ENCODE measurements around the gene DNMT3A. TPM values are rescaled to one million over a fixed set of nuclear protein-coding genes. Genes with fewer than 3 reads are reported as not detected.

The DNMT3A gene
- total and polyA plus RNA-seq, 2 experiments from 2014 or later: 47.2 to 80.4 TPM

DNA sequence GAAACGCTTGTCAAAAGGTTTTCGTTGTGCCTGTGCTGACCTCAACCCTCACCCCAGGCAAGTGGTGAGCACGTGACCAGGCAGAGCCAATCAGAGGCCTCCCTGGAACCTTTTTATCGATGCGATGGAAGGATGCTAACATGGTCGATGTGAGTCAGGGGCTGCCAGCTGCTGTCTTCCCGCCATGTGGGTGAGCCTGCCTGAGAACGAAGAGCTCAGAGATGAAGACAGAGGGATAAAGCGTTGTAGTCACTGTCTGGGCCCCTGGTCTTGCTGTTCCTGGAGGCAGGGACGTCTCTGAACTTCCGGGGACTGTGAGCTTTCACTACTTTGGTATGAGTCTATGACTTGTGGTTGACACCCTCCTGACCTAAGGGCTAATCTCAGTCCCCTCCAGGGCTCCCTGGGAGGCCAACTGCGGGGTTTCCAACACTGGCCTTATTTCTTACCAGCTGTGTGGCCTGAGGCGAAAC lies 18.6 kb downstream of the DNMT3A start:
- Histone ChIP-seq H3K4me1 (ENCODE audit: insufficient read depth) (peaks cover 6% of the 10 kb centered on the region; the same call in 1 of the 2 replicates), H3K27me3 (ENCODE audit: insufficient read depth) (no peaks in the 10 kb centered on the region), H4K20me1 (replicated peaks; ENCODE audit: insufficient read depth) (no peaks in the 10 kb centered on the region), H3K9me2 (ENCODE audit: insufficient read depth) (no peaks in the 10 kb centered on the region), H3K27ac (ENCODE audit: low read depth) (no peak overlapping the region), H2AFZ (no peak overlapping the region), H3K79me2 (replicated peaks; ENCODE audit: insufficient read depth) (no peaks in the 10 kb centered on the region), H3K4me3 (no peak overlapping the region), H3K4me2 (no peak overlapping the region), H3F3A (replicated peaks; ENCODE audit: low read depth) (0 out of 2 replicates have a peak, but pooled peaks cover 8% of the 10 kb centered on the region), H3K36me3 (ENCODE audit: insufficient read depth) (no peaks in the 10 kb centered on the region)
- H3K36me3 Mint-ChIP-seq (ENCODE audit: low read depth): peaks cover 11% of the 10 kb centered on the region
- peak; percentile 77 for DNase-seq (ENCODE audit: low spot score)
- H3K4me1 Mint-ChIP-seq: peaks cover 16% of the 10 kb centered on the region
- peak; percentile 93 for ATAC-seq
- peaks cover 13% of the 10 kb centered on the region; the same call in 2 of the 3 replicates for H3K9me3 Mint-ChIP-seq
- TF ChIP-seq EZH2phosphoT487 (IDR thresholded peaks at IDR 0.05; ENCODE audit: unreplicated experiment) (no peak), NANOG (IDR thresholded peaks at IDR 0.05; ENCODE audit: borderline replicate concordance) (no peak)
- TF ChIP-seq, protein P1, sequence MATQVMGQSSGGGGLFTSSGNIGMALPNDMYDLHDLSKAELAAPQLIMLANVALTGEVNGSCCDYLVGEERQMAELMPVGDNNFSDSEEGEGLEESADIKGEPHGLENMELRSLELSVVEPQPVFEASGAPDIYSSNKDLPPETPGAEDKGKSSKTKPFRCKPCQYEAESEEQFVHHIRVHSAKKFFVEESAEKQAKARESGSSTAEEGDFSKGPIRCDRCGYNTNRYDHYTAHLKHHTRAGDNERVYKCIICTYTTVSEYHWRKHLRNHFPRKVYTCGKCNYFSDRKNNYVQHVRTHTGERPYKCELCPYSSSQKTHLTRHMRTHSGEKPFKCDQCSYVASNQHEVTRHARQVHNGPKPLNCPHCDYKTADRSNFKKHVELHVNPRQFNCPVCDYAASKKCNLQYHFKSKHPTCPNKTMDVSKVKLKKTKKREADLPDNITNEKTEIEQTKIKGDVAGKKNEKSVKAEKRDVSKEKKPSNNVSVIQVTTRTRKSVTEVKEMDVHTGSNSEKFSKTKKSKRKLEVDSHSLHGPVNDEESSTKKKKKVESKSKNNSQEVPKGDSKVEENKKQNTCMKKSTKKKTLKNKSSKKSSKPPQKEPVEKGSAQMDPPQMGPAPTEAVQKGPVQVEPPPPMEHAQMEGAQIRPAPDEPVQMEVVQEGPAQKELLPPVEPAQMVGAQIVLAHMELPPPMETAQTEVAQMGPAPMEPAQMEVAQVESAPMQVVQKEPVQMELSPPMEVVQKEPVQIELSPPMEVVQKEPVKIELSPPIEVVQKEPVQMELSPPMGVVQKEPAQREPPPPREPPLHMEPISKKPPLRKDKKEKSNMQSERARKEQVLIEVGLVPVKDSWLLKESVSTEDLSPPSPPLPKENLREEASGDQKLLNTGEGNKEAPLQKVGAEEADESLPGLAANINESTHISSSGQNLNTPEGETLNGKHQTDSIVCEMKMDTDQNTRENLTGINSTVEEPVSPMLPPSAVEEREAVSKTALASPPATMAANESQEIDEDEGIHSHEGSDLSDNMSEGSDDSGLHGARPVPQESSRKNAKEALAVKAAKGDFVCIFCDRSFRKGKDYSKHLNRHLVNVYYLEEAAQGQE (IDR thresholded peaks at IDR 0.05; ENCODE audit: unreplicated experiment): no peak
- H3K4me3 Mint-ChIP-seq: no peak overlapping the region
- H3K27ac Mint-ChIP-seq: no peak overlapping the region
- H3K27me3 Mint-ChIP-seq (ENCODE audit: insufficient read depth, low read depth, poor library complexity): peaks cover 8% of the 10 kb centered on the region

DNA sequence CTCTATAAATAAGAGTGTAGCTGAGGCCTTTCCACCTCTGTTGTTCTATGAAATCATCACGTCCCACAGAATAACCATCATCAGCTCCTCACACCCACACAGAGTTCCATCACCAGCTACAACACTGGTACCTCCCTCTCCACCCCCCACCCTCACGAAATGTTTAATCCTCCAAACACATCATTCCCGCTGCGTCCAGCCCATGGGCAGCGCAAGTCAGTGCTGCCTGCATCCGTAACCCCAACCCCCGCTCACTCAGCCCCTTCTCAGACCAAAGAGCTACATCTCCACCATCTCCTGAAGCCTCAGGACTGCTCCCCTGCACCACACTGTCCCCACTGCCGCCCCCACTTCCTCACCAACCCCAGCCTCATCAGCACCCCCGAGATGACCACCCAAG lies 19.4 kb downstream of the DNMT3A start:
- Histone ChIP-seq H3K4me3 (no peak overlapping the region), H2AFZ (no peak overlapping the region), H4K20me1 (replicated peaks; ENCODE audit: insufficient read depth) (no peaks in the 10 kb centered on the region), H3K4me2 (no peak overlapping the region), H3K27ac (ENCODE audit: low read depth) (no peak overlapping the region), H3K9me2 (ENCODE audit: insufficient read depth) (no peaks in the 10 kb centered on the region), H3K79me2 (replicated peaks; ENCODE audit: insufficient read depth) (no peaks in the 10 kb centered on the region), H3K36me3 (ENCODE audit: insufficient read depth) (no peaks in the 10 kb centered on the region), H3F3A (replicated peaks; ENCODE audit: low read depth) (0 out of 2 replicates have a peak, but pooled peaks cover 8% of the 10 kb centered on the region), H3K4me1 (ENCODE audit: insufficient read depth) (peaks cover 6% of the 10 kb centered on the region; the same call in 1 of the 2 replicates), H3K27me3 (ENCODE audit: insufficient read depth) (no peaks in the 10 kb centered on the region)
- Mint-ChIP-seq H3K9me3 (peaks cover 10% of the 10 kb centered on the region; the same call in 2 of the 3 replicates), H3K27ac (no peak overlapping the region), H3K27me3 (ENCODE audit: insufficient read depth, low read depth, poor library complexity) (peaks cover 3% of the 10 kb centered on the region), H3K4me3 (no peak overlapping the region), H3K36me3 (ENCODE audit: low read depth) (peaks cover 8% of the 10 kb centered on the region), H3K4me1 (peaks cover 16% of the 10 kb centered on the region)
- DNase-seq (ENCODE audit: low spot score) (no peak), ATAC-seq (no peak; the same call in 2 of the 3 replicates)
- TF ChIP-seq POLR2AphosphoS5 (IDR thresholded peaks at IDR 0.05; ENCODE audit: low read depth): no peak
- TF ChIP-seq, protein P2, sequence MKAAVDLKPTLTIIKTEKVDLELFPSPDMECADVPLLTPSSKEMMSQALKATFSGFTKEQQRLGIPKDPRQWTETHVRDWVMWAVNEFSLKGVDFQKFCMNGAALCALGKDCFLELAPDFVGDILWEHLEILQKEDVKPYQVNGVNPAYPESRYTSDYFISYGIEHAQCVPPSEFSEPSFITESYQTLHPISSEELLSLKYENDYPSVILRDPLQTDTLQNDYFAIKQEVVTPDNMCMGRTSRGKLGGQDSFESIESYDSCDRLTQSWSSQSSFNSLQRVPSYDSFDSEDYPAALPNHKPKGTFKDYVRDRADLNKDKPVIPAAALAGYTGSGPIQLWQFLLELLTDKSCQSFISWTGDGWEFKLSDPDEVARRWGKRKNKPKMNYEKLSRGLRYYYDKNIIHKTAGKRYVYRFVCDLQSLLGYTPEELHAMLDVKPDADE (IDR thresholded peaks at IDR 0.05): no peak
- TF ChIP-seq, protein P3, sequence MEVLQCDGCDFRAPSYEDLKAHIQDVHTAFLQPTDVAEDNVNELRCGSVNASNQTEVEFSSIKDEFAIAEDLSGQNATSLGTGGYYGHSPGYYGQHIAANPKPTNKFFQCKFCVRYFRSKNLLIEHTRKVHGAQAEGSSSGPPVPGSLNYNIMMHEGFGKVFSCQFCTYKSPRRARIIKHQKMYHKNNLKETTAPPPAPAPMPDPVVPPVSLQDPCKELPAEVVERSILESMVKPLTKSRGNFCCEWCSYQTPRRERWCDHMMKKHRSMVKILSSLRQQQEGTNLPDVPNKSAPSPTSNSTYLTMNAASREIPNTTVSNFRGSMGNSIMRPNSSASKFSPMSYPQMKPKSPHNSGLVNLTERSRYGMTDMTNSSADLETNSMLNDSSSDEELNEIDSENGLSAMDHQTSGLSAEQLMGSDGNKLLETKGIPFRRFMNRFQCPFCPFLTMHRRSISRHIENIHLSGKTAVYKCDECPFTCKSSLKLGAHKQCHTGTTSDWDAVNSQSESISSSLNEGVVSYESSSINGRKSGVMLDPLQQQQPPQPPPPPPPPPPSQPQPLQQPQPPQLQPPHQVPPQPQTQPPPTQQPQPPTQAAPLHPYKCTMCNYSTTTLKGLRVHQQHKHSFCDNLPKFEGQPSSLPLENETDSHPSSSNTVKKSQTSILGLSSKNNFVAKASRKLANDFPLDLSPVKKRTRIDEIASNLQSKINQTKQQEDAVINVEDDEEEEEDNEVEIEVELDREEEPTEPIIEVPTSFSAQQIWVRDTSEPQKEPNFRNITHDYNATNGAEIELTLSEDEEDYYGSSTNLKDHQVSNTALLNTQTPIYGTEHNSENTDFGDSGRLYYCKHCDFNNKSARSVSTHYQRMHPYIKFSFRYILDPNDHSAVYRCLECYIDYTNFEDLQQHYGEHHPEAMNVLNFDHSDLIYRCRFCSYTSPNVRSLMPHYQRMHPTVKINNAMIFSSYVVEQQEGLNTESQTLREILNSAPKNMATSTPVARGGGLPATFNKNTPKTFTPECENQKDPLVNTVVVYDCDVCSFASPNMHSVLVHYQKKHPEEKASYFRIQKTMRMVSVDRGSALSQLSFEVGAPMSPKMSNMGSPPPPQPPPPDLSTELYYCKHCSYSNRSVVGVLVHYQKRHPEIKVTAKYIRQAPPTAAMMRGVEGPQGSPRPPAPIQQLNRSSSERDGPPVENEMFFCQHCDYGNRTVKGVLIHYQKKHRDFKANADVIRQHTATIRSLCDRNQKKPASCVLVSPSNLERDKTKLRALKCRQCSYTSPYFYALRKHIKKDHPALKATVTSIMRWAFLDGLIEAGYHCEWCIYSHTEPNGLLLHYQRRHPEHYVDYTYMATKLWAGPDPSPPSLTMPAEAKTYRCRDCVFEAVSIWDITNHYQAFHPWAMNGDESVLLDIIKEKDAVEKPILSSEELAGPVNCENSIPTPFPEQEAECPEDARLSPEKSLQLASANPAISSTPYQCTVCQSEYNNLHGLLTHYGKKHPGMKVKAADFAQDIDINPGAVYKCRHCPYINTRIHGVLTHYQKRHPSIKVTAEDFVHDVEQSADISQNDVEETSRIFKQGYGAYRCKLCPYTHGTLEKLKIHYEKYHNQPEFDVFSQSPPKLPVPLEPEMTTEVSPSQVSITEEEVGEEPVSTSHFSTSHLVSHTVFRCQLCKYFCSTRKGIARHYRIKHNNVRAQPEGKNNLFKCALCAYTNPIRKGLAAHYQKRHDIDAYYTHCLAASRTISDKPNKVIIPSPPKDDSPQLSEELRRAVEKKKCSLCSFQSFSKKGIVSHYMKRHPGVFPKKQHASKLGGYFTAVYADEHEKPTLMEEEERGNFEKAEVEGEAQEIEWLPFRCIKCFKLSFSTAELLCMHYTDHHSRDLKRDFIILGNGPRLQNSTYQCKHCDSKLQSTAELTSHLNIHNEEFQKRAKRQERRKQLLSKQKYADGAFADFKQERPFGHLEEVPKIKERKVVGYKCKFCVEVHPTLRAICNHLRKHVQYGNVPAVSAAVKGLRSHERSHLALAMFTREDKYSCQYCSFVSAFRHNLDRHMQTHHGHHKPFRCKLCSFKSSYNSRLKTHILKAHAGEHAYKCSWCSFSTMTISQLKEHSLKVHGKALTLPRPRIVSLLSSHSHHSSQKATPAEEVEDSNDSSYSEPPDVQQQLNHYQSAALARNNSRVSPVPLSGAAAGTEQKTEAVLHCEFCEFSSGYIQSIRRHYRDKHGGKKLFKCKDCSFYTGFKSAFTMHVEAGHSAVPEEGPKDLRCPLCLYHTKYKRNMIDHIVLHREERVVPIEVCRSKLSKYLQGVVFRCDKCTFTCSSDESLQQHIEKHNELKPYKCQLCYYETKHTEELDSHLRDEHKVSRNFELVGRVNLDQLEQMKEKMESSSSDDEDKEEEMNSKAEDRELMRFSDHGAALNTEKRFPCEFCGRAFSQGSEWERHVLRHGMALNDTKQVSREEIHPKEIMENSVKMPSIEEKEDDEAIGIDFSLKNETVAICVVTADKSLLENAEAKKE (CRISPR knock-in tag; IDR thresholded peaks at IDR 0.05): no peak
- no peak for TF ChIP-seq ZNF331 (CRISPR knock-in tag; IDR thresholded peaks at IDR 0.05; ENCODE audit: low read depth)
- no peak for TF ChIP-seq ZNF114 (CRISPR knock-in tag; IDR thresholded peaks at IDR 0.05)

Data from GM23338 (cell line).